Measurements from ENCODE around the gene SCML2.
"Not testable (repeated sequence)": the region's sequence is repeated elsewhere in the genome, so short reads cannot be mapped to it uniquely, and the experiment has no call there.

SCML2 gene

DNA sequence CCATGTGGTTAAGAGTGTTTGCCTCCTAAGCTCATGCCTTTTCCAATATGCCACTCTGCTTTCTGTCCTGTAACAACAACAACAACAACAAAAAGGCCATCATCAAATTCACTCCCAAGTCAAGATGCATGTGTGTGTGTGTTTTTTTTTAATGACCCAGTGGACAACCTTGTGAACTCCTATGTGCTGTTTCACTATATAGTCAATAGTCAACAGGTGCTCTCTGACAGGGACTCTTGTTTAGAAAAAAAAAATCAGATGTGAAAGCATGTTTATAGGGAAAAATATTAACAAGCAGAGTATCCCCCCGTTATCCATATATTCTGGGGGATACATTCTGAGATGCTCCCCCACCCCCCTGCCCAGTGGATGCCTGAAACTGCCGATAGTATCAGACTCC, 83.2 kb downstream of the SCML2 start:
- no peak overlapping the region for H3K4ac ChIP-seq (ENCODE audit: low read depth, low read length)
- no peak overlapping the region for H2AK5ac ChIP-seq (ENCODE audit: low read length)
- no peak overlapping the region for H4K8ac ChIP-seq (ENCODE audit: low read depth, low read length)
- no peak overlapping the region for H2BK120ac ChIP-seq (ENCODE audit: low read depth, low read length)
- no peak overlapping the region for H3K18ac ChIP-seq (ENCODE audit: low read length)
- no peaks in the 10 kb centered on the region for H3K27me3 ChIP-seq (ENCODE audit: insufficient read depth, low read length, poor library complexity)
- H3K27ac ChIP-seq (ENCODE audit: low read depth, low read length) = no peak overlapping the region
- no peak for DNase-seq
- H3K4me1 ChIP-seq (ENCODE audit: control insufficient read depth, low read depth, low read length) = no peaks in the 10 kb centered on the region
- H3K4me3 ChIP-seq (ENCODE audit: low read length) = no peak overlapping the region
- no peaks in the 10 kb centered on the region for H3K79me1 ChIP-seq (ENCODE audit: low read length)
- no peaks in the 10 kb centered on the region for H3K36me3 ChIP-seq (ENCODE audit: control insufficient read depth, insufficient read depth, low read length)
- H3K4me2 ChIP-seq (ENCODE audit: low read length) = no peak overlapping the region
- H2BK5ac ChIP-seq (ENCODE audit: low read length) = no peak overlapping the region
- no peaks in the 10 kb centered on the region for H3K79me2 ChIP-seq (ENCODE audit: control insufficient read depth, insufficient read depth, low read length)
- H3K56ac ChIP-seq (ENCODE audit: low read length) = no peak overlapping the region
- H2BK15ac ChIP-seq (replicated peaks; ENCODE audit: low read depth) = no peak overlapping the region
- WGBS (ENCODE audit: extremely low coverage, insufficient coverage, low lambda C conversion rate) = no CpG with 5 or more reads among the region's 2 CpGs
- no peak overlapping the region for H4K5ac ChIP-seq (ENCODE audit: low read length)
- H3K9ac ChIP-seq (ENCODE audit: low read length) = no peak overlapping the region
- no peak overlapping the region for H3K23ac ChIP-seq (ENCODE audit: low read length)

DNA sequence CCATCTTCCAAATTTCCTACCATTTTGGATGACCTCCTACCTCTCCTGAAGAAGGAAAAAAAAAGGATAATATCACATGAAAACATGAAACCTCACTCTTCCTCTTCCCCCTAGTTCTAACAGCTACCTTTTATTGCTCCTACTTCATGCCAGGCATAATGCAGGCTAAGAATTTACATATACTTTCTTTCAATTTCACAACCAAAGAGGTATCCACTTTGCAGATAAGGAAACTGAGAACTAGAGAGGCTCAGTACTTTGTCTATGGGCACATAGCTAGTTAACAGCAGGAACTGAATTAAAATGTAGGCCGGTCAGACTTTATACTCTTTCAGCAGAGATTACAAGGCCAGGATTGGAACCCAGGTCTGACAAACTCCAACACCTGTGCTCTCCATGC, 99.4 kb downstream of the SCML2 start:
- Histone ChIP-seq H3K4me2 (ENCODE audit: low read length) (no peak overlapping the region), H3K27me3 (ENCODE audit: insufficient read depth, low read length, poor library complexity) (no peaks in the 10 kb centered on the region), H3K9ac (ENCODE audit: low read length) (no peak overlapping the region), H3K23ac (ENCODE audit: low read length) (no peak overlapping the region), H3K36me3 (ENCODE audit: control insufficient read depth, insufficient read depth, low read length) (no peaks in the 10 kb centered on the region), H3K4ac (ENCODE audit: low read depth, low read length) (no peak overlapping the region), H3K27ac (ENCODE audit: low read depth, low read length) (no peak overlapping the region), H2BK120ac (ENCODE audit: low read depth, low read length) (no peak overlapping the region), H2BK15ac (replicated peaks; ENCODE audit: low read depth) (no peak overlapping the region), H4K5ac (ENCODE audit: low read length) (no peak overlapping the region), H4K8ac (ENCODE audit: low read depth, low read length) (no peak overlapping the region), H2AK5ac (ENCODE audit: low read length) (no peak overlapping the region), H3K56ac (ENCODE audit: low read length) (no peak overlapping the region), H3K79me2 (ENCODE audit: control insufficient read depth, insufficient read depth, low read length) (no peaks in the 10 kb centered on the region), H3K18ac (ENCODE audit: low read length) (no peak overlapping the region), H3K4me1 (ENCODE audit: control insufficient read depth, low read depth, low read length) (no peaks in the 10 kb centered on the region), H3K79me1 (ENCODE audit: low read length) (no peaks in the 10 kb centered on the region), H3K4me3 (ENCODE audit: low read length) (no peak overlapping the region), H2BK5ac (ENCODE audit: low read length) (no peak overlapping the region)
- no CpG with 5 or more reads among the region's 1 CpG for WGBS (ENCODE audit: extremely low coverage, insufficient coverage, low lambda C conversion rate)
- DNase-seq = no peak

DNA sequence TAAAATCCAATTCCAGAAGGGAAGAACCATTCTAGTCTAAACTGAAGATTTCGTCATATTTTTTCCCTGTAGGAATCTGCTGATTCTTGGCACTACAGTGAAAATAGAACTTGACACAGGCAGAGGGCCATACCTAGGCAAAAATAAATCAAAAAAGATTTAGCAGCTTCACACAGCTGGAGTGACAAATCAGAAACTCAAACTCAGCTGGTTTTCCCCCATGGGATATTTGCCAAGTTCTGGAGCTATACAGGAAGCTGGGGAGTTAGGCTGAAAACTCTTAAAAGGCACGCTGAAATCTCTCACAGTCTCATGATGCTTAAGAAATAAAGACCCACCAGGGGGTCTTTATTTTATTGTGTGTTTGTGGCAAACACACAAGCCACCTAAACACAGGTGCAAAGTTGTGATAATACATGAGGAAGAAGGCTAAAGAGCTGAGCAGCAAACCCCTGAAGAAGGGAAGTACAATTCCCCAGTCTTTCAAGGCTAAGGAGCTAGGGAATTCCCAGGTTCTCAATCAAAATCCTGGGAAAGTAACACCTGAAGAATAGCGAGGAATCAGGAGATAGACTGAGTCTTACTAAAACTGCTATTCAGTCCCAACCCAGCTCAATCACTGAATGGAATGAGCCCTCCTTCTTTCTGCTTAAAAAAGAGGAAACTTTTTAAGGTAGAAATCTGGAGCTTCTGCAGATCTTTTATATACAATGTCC, 101.7 kb downstream of the SCML2 start:
- Histone ChIP-seq H3K23ac (ENCODE audit: low read length) (no peak overlapping the region), H2BK120ac (ENCODE audit: low read depth, low read length) (no peak overlapping the region), H3K36me3 (ENCODE audit: control insufficient read depth, insufficient read depth, low read length) (no peaks in the 10 kb centered on the region), H3K27ac (ENCODE audit: low read depth, low read length) (no peak overlapping the region), H3K4ac (ENCODE audit: low read depth, low read length) (no peak overlapping the region), H3K4me2 (ENCODE audit: low read length) (no peak overlapping the region), H3K56ac (ENCODE audit: low read length) (no peak overlapping the region), H4K8ac (ENCODE audit: low read depth, low read length) (no peak overlapping the region), H3K4me3 (ENCODE audit: low read length) (no peak overlapping the region), H2AK5ac (ENCODE audit: low read length) (no peak overlapping the region), H3K79me1 (ENCODE audit: low read length) (no peaks in the 10 kb centered on the region), H3K18ac (ENCODE audit: low read length) (no peak overlapping the region), H4K5ac (ENCODE audit: low read length) (no peak overlapping the region), H2BK15ac (replicated peaks; ENCODE audit: low read depth) (no peak overlapping the region), H3K9ac (ENCODE audit: low read length) (no peak overlapping the region), H3K79me2 (ENCODE audit: control insufficient read depth, insufficient read depth, low read length) (no peaks in the 10 kb centered on the region), H3K27me3 (ENCODE audit: insufficient read depth, low read length, poor library complexity) (no peaks in the 10 kb centered on the region), H2BK5ac (ENCODE audit: low read length) (no peak overlapping the region), H3K4me1 (ENCODE audit: control insufficient read depth, low read depth, low read length) (no peaks in the 10 kb centered on the region)
- WGBS (ENCODE audit: extremely low coverage, insufficient coverage, low lambda C conversion rate) = no CpG with 5 or more reads among the region's 3 CpGs
- DNase-seq = no peak

- H3K4me1 ChIP-seq (ENCODE audit: control insufficient read depth, low read depth, low read length); H3K36me3 ChIP-seq (ENCODE audit: control insufficient read depth, insufficient read depth, low read length); H2BK5ac ChIP-seq (ENCODE audit: low read length); H3K23ac ChIP-seq (ENCODE audit: low read length); H3K4me2 ChIP-seq (ENCODE audit: low read length); H4K8ac ChIP-seq (ENCODE audit: low read depth, low read length); H3K27ac ChIP-seq (ENCODE audit: low read depth, low read length); H3K18ac ChIP-seq (ENCODE audit: low read length); H3K9ac ChIP-seq (ENCODE audit: low read length); H3K79me1 ChIP-seq (ENCODE audit: low read length); H2AK5ac ChIP-seq (ENCODE audit: low read length); H3K27me3 ChIP-seq (ENCODE audit: insufficient read depth, low read length, poor library complexity); H3K56ac ChIP-seq (ENCODE audit: low read length); H2BK120ac ChIP-seq (ENCODE audit: low read depth, low read length); H3K79me2 ChIP-seq (ENCODE audit: control insufficient read depth, insufficient read depth, low read length); H2BK15ac ChIP-seq (replicated peaks; ENCODE audit: low read depth); DNase-seq; H4K5ac ChIP-seq (ENCODE audit: low read length); H3K4ac ChIP-seq (ENCODE audit: low read depth, low read length); H3K4me3 ChIP-seq (ENCODE audit: low read length): not testable (repeated sequence)
- no CpG with 5 or more reads among the region's 21 CpGs for WGBS (ENCODE audit: extremely low coverage, insufficient coverage, low lambda C conversion rate)
Measured at GRCh38 chrX:18229646-18230045, 124.8 kb downstream of the SCML2 start.

DNA sequence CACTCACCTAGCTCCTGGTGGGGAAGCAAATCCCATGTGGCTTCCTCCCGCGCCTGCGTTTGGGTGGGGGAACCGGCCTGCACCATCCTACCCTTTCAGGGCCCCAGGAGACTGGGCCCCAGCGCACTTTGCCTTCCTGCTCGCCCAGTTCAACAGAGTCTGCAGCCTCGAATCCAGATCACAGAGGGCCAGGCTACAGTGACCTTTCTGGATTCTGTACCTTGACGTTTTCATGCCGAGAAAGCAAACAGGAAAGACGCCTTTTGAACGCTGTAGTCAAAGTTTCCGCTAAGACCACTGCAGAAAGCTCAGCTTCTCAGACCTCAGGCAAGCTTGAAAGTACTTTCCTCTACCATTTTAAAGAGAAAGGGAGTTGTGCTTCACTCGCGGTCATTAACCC, 126.4 kb downstream of the SCML2 start:
- Histone ChIP-seq H3K9ac (ENCODE audit: low read length) (no peak overlapping the region), H3K4ac (ENCODE audit: low read depth, low read length) (no peak overlapping the region)
- WGBS (ENCODE audit: extremely low coverage, insufficient coverage, low lambda C conversion rate) = no CpG with 5 or more reads among the region's 14 CpGs

DNA sequence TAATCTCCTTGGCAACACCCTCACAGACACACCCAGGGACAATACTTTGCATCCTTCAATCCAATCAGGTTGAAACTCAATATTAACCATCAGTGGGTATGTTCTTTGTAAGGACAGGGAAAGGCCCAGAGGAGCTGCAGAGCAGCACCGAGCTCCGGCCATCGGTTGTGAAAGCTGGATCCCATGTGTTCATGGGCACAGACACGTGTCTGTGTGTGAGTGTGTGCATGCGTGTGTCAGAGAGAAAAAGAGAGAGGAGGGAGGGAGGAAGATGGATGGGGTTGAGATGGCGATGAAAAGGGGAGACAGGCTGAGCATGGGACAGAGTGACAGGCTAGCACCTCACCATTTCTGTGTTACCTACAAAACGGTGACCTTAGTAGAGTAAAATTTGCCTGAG, 127.0 kb downstream of the SCML2 start:
- Histone ChIP-seq H3K4me3 (ENCODE audit: low read length) (no peak overlapping the region), H3K9ac (ENCODE audit: low read length) (no peak overlapping the region), H3K4me2 (ENCODE audit: low read length) (no peak overlapping the region), H3K4ac (ENCODE audit: low read depth, low read length) (no peak overlapping the region), H3K23ac (ENCODE audit: low read length) (no peak overlapping the region), H4K8ac (ENCODE audit: low read depth, low read length) (no peak overlapping the region), H4K5ac (ENCODE audit: low read length) (no peak overlapping the region), H3K36me3 (ENCODE audit: control insufficient read depth, insufficient read depth, low read length) (no peaks in the 10 kb centered on the region), H3K4me1 (ENCODE audit: control insufficient read depth, low read depth, low read length) (no peaks in the 10 kb centered on the region), H3K79me1 (ENCODE audit: low read length) (no peaks in the 10 kb centered on the region), H2AK5ac (ENCODE audit: low read length) (no peak overlapping the region), H3K27ac (ENCODE audit: low read depth, low read length) (no peak overlapping the region), H2BK120ac (ENCODE audit: low read depth, low read length) (no peak overlapping the region), H2BK5ac (ENCODE audit: low read length) (no peak overlapping the region), H3K56ac (ENCODE audit: low read length) (no peak overlapping the region), H3K18ac (ENCODE audit: low read length) (no peak overlapping the region), H3K27me3 (ENCODE audit: insufficient read depth, low read length, poor library complexity) (no peaks in the 10 kb centered on the region), H3K79me2 (ENCODE audit: control insufficient read depth, insufficient read depth, low read length) (no peaks in the 10 kb centered on the region), H2BK15ac (replicated peaks; ENCODE audit: low read depth) (no peak overlapping the region)
- WGBS (ENCODE audit: extremely low coverage, insufficient coverage, low lambda C conversion rate) = no CpG with 5 or more reads among the region's 7 CpGs
- no peak for DNase-seq

More for the DNA sequence above, 126.4 kb downstream of the SCML2 start:
- no peaks in the 10 kb centered on the region for H3K79me2 ChIP-seq (ENCODE audit: control insufficient read depth, insufficient read depth, low read length)
- no peak overlapping the region for H4K5ac ChIP-seq (ENCODE audit: low read length)
- H2BK5ac ChIP-seq (ENCODE audit: low read length) = no peak overlapping the region
- H3K79me1 ChIP-seq (ENCODE audit: low read length) = no peaks in the 10 kb centered on the region
- no peak overlapping the region for H3K56ac ChIP-seq (ENCODE audit: low read length)
- no peak overlapping the region for H2AK5ac ChIP-seq (ENCODE audit: low read length)
- DNase-seq = no peak
- no peak overlapping the region for H2BK15ac ChIP-seq (replicated peaks; ENCODE audit: low read depth)
- no peak overlapping the region for H3K23ac ChIP-seq (ENCODE audit: low read length)
- no peak overlapping the region for H3K27ac ChIP-seq (ENCODE audit: low read depth, low read length)
- H3K4me2 ChIP-seq (ENCODE audit: low read length) = no peak overlapping the region
- H3K18ac ChIP-seq (ENCODE audit: low read length) = no peak overlapping the region
- no peak overlapping the region for H3K4me3 ChIP-seq (ENCODE audit: low read length)
- H2BK120ac ChIP-seq (ENCODE audit: low read depth, low read length) = no peak overlapping the region
- no peaks in the 10 kb centered on the region for H3K4me1 ChIP-seq (ENCODE audit: control insufficient read depth, low read depth, low read length)
- H3K36me3 ChIP-seq (ENCODE audit: control insufficient read depth, insufficient read depth, low read length) = no peaks in the 10 kb centered on the region
- H4K8ac ChIP-seq (ENCODE audit: low read depth, low read length) = no peak overlapping the region
- no peaks in the 10 kb centered on the region for H3K27me3 ChIP-seq (ENCODE audit: insufficient read depth, low read length, poor library complexity)
